Measurements from ENCODE around the gene CLDN25.

GRCh38 chr11:113752932-113753331 is 26.7 kb upstream of the CLDN25 start:
- TF ChIP-seq ZNF382 (CRISPR knock-in tag; IDR thresholded peaks at IDR 0.05; ENCODE audit: borderline replicate concordance) (no peak), FOXK2 (IDR thresholded peaks at IDR 0.05) (no peak), NFIB (CRISPR knock-in tag; IDR thresholded peaks at IDR 0.05; ENCODE audit: borderline replicate concordance) (no peak), KLF9 (CRISPR knock-in tag; IDR thresholded peaks at IDR 0.05; ENCODE audit: low read depth) (no peak), POLR2AphosphoS5 (IDR thresholded peaks at IDR 0.05; ENCODE audit: low read depth, low read length) (no peak), CTCF (CRISPR knock-in tag; IDR thresholded peaks at IDR 0.05) (no peak), E2F5 (CRISPR knock-in tag; conservative IDR thresholded peaks at IDR 0.05) (no peak), TBP (CRISPR knock-in tag; IDR thresholded peaks at IDR 0.05) (no peak), POLR2A (IDR thresholded peaks at IDR 0.05; ENCODE audit: insufficient read depth in 1 of 2, low read depth in 2 of 2, low read length in 2 of 2) (no peak), SNAPC2 (CRISPR knock-in tag; IDR thresholded peaks at IDR 0.05) (no peak), PREB (CRISPR knock-in tag; IDR thresholded peaks at IDR 0.05) (no peak), ZBTB8A (CRISPR knock-in tag; IDR thresholded peaks at IDR 0.05; ENCODE audit: borderline replicate concordance, low read depth) (no peak), SMARCC2 (IDR thresholded peaks at IDR 0.05) (no peak)
- TF ChIP-seq, protein P1, sequence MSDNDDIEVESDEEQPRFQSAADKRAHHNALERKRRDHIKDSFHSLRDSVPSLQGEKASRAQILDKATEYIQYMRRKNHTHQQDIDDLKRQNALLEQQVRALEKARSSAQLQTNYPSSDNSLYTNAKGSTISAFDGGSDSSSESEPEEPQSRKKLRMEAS (IDR thresholded peaks at IDR 0.05): no peak
